Activated naive CD8-positive, alpha-beta T cell treated with anti-CD3 and anti-CD28 coated beads, Interleukin-2, amount 50 U/mL, for 24 hours (primary cell): ENCODE results near the gene ACTL6B.

Experiments
- ATAC-seq: fragments of 150-1000 bp; cut with Tn5 transposase; one replicate; pipeline ENCODE4 v1.10.0; 2021
- DNase-seq: peaks from one replicate; pipeline ENCODE4 v3.0.0; 2021
- H3K27ac Mint-ChIP-seq: one replicate; pipeline ENCODE4 v1.8.0; 2021; ENCODE audit warnings: mild to moderate bottlenecking, mixed read lengths
- H3K27me3 Mint-ChIP-seq: one replicate; pipeline ENCODE4 v1.8.0; 2021; ENCODE audit warnings: mixed read lengths
- H3K36me3 Mint-ChIP-seq: one replicate; pipeline ENCODE4 v1.8.0; 2021; ENCODE audit warnings: low read depth, mixed read lengths
- H3K4me1 Mint-ChIP-seq: one replicate; pipeline ENCODE4 v1.8.0; 2021; ENCODE audit warnings: mixed read lengths
- H3K4me3 Mint-ChIP-seq: one replicate; pipeline ENCODE4 v1.8.0; 2021; ENCODE audit warnings: mild to moderate bottlenecking, moderate library complexity, mixed read lengths
- H3K9me3 Mint-ChIP-seq: one replicate; pipeline ENCODE4 v1.8.0; 2021; ENCODE audit warnings: mixed read lengths

The ACTL6B gene

GRCh38 chr7:100611983-100612729 lies 44.1 kb downstream of the ACTL6B start, which contains the start of gene MOSPD3:
Gene MOSPD3, plus strand, starts transcription at chr7:100612540. Its CDS starts 252 bp downstream, at chr7:100612792.
- no peaks in the 10 kb centered on the region for H3K9me3 Mint-ChIP-seq
- H3K27ac Mint-ChIP-seq = peak within 1 kb of the TSS; percentile 96
- H3K4me1 Mint-ChIP-seq = peaks cover 24% of the 10 kb centered on the region

GRCh38 chr7:100609958-100610357 lies 46.3 kb downstream of the ACTL6B start:
- H3K27ac Mint-ChIP-seq = no peak overlapping the region
- ATAC-seq = no peak

More at GRCh38 chr7:100611983-100612729, 44.1 kb downstream of the ACTL6B start, which contains the start of gene MOSPD3:
- Mint-ChIP-seq H3K27me3 (peaks cover 3% of the 10 kb centered on the region), H3K4me3 (peak within 1 kb of the TSS; percentile 93), H3K36me3 (no peaks in the 10 kb centered on the region)
- ATAC-seq (peak; percentile 95), DNase-seq (peak; percentile 99)

GRCh38 chr7:100607111-100607510 lies 49.1 kb downstream of the ACTL6B start:
- peaks cover 27% of the 10 kb centered on the region for H3K4me1 Mint-ChIP-seq
- no peak overlapping the region for H3K27ac Mint-ChIP-seq
- H3K9me3 Mint-ChIP-seq = no peaks in the 10 kb centered on the region
- H3K27me3 Mint-ChIP-seq = peaks cover 8% of the 10 kb centered on the region
- no peak for ATAC-seq
- H3K36me3 Mint-ChIP-seq = no peaks in the 10 kb centered on the region
- no peak for DNase-seq
- H3K4me3 Mint-ChIP-seq = no peak overlapping the region

More at GRCh38 chr7:100609958-100610357, 46.3 kb downstream of the ACTL6B start:
- Mint-ChIP-seq H3K36me3 (no peaks in the 10 kb centered on the region), H3K4me1 (peaks cover 34% of the 10 kb centered on the region), H3K27me3 (peaks cover 6% of the 10 kb centered on the region), H3K4me3 (no peak overlapping the region), H3K9me3 (no peaks in the 10 kb centered on the region)
- DNase-seq = no peak

- ATAC-seq (no peak), DNase-seq (no peak)
- H3K4me1 Mint-ChIP-seq = peaks cover 22% of the 10 kb centered on the region
- no peak overlapping the region for H3K4me3 Mint-ChIP-seq
- no peak overlapping the region for H3K27ac Mint-ChIP-seq
- peaks cover 5% of the 10 kb centered on the region for H3K27me3 Mint-ChIP-seq
- H3K9me3 Mint-ChIP-seq = no peaks in the 10 kb centered on the region
- H3K36me3 Mint-ChIP-seq = no peaks in the 10 kb centered on the region
These were observed 49.9 kb downstream of the ACTL6B start for GRCh38 chr7:100606313-100606712.

- Mint-ChIP-seq H3K27me3 (peaks cover 5% of the 10 kb centered on the region), H3K36me3 (no peaks in the 10 kb centered on the region), H3K9me3 (no peaks in the 10 kb centered on the region), H3K4me1 (peaks cover 20% of the 10 kb centered on the region), H3K27ac (no peak overlapping the region), H3K4me3 (peak overlapping the region; percentile 72)
- ATAC-seq = no peak
- peak; percentile 61 for DNase-seq
These were observed 51.0 kb downstream of the ACTL6B start for GRCh38 chr7:100604976-100605911.

GRCh38 chr7:100604028-100604975 lies 51.9 kb downstream of the ACTL6B start:
- Mint-ChIP-seq H3K4me1 (peaks cover 20% of the 10 kb centered on the region), H3K4me3 (peak overlapping the region; percentile 76), H3K27me3 (peaks cover 5% of the 10 kb centered on the region), H3K27ac (peak overlapping the region; percentile 67), H3K9me3 (no peaks in the 10 kb centered on the region), H3K36me3 (no peaks in the 10 kb centered on the region)
- ATAC-seq (peak; percentile 86), DNase-seq (peak; percentile 86)

- peaks cover 5% of the 10 kb centered on the region for H3K27me3 Mint-ChIP-seq
- no peak for DNase-seq
- peaks cover 20% of the 10 kb centered on the region for H3K4me1 Mint-ChIP-seq
- no peaks in the 10 kb centered on the region for H3K36me3 Mint-ChIP-seq
- no peaks in the 10 kb centered on the region for H3K9me3 Mint-ChIP-seq
- peak overlapping the region; percentile 76 for H3K4me3 Mint-ChIP-seq
- no peak for ATAC-seq
- peak overlapping the region; percentile 67 for H3K27ac Mint-ChIP-seq
These were observed 52.6 kb downstream of the ACTL6B start for GRCh38 chr7:100603726-100604027.

GRCh38 chr7:100602889-100603725 lies 53.1 kb downstream of the ACTL6B start:
- ATAC-seq (no peak), DNase-seq (no peak)
- peaks cover 20% of the 10 kb centered on the region for H3K4me1 Mint-ChIP-seq
- no peak overlapping the region for H3K27ac Mint-ChIP-seq
- H3K4me3 Mint-ChIP-seq = peak overlapping the region; percentile 76
- peaks cover 5% of the 10 kb centered on the region for H3K27me3 Mint-ChIP-seq
- H3K9me3 Mint-ChIP-seq = no peaks in the 10 kb centered on the region
- H3K36me3 Mint-ChIP-seq = no peaks in the 10 kb centered on the region

GRCh38 chr7:100600730-100601038 lies 55.6 kb downstream of the ACTL6B start:
- Mint-ChIP-seq H3K27ac (no peak overlapping the region), H3K27me3 (peaks cover 2% of the 10 kb centered on the region), H3K4me3 (no peak overlapping the region), H3K36me3 (no peaks in the 10 kb centered on the region), H3K4me1 (peaks cover 17% of the 10 kb centered on the region), H3K9me3 (no peaks in the 10 kb centered on the region)
- DNase-seq (no peak), ATAC-seq (no peak)

- no peak overlapping the region for H3K27ac Mint-ChIP-seq
These were observed 56.1 kb downstream of the ACTL6B start for GRCh38 chr7:100599911-100600729.

GRCh38 chr7:100598425-100598824 lies 57.8 kb downstream of the ACTL6B start:
- no peaks in the 10 kb centered on the region for H3K9me3 Mint-ChIP-seq
- H3K36me3 Mint-ChIP-seq = no peaks in the 10 kb centered on the region
- H3K27ac Mint-ChIP-seq = no peak overlapping the region
- peaks cover 6% of the 10 kb centered on the region for H3K4me1 Mint-ChIP-seq
- H3K27me3 Mint-ChIP-seq = no peaks in the 10 kb centered on the region
- no peak overlapping the region for H3K4me3 Mint-ChIP-seq
- DNase-seq (no peak), ATAC-seq (no peak)

More at GRCh38 chr7:100599911-100600729, 56.1 kb downstream of the ACTL6B start:
- Mint-ChIP-seq H3K4me3 (no peak overlapping the region), H3K36me3 (no peaks in the 10 kb centered on the region), H3K9me3 (no peaks in the 10 kb centered on the region), H3K4me1 (peaks cover 12% of the 10 kb centered on the region), H3K27me3 (peaks cover 2% of the 10 kb centered on the region)
- DNase-seq (no peak), ATAC-seq (no peak)

GRCh38 chr7:100595188-100595587 lies 61.1 kb downstream of the ACTL6B start:
- Mint-ChIP-seq H3K36me3 (no peaks in the 10 kb centered on the region), H3K4me3 (no peak overlapping the region), H3K27me3 (no peaks in the 10 kb centered on the region), H3K4me1 (peaks cover 2% of the 10 kb centered on the region), H3K9me3 (no peaks in the 10 kb centered on the region), H3K27ac (no peak overlapping the region)
- ATAC-seq (no peak), DNase-seq (no peak)
